BLaER1 (cell line): ENCODE results near the gene OR4K14.

Source experiments
- H3K27ac ChIP-seq: shearing (Covaris generic); formaldehyde crosslinking; 2 replicates; pipeline ENCODE4 v1.8.1; 2022
- H3K27me3 ChIP-seq: shearing (Covaris generic); formaldehyde crosslinking; 2 replicates; pipeline ENCODE4 v1.8.1; 2022
- H3K36me3 ChIP-seq: shearing (Covaris generic); formaldehyde crosslinking; 2 replicates; pipeline ENCODE4 v1.8.1; 2022
- H3K4me1 ChIP-seq: shearing (Covaris generic); formaldehyde crosslinking; 2 replicates; pipeline ENCODE4 v1.8.1; 2022
- H3K4me2 ChIP-seq: shearing (Covaris generic); formaldehyde crosslinking; 2 replicates; pipeline ENCODE4 v1.8.1; 2022
- H3K4me3 ChIP-seq: shearing (Covaris generic); formaldehyde crosslinking; 2 replicates; pipeline ENCODE4 v1.8.1; 2022
- H3K9ac ChIP-seq: shearing (Covaris generic); formaldehyde crosslinking; 2 replicates; pipeline ENCODE4 v1.8.1; 2022
- H3K9me3 ChIP-seq: shearing (Covaris generic); formaldehyde crosslinking; 2 replicates; pipeline ENCODE4 v1.8.1; 2022
- H4K20me1 ChIP-seq: shearing (Covaris generic); formaldehyde crosslinking; 2 replicates; pipeline ENCODE4 v1.8.1; 2022
- Cebpa-rat ChIP-seq: shearing (Covaris generic); IDR thresholded peaks from 2 replicates; pipeline ENCODE4 v1.8.1; 2022

Gene OR4K14, protein sequence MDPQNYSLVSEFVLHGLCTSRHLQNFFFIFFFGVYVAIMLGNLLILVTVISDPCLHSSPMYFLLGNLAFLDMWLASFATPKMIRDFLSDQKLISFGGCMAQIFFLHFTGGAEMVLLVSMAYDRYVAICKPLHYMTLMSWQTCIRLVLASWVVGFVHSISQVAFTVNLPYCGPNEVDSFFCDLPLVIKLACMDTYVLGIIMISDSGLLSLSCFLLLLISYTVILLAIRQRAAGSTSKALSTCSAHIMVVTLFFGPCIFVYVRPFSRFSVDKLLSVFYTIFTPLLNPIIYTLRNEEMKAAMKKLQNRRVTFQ

DNA sequence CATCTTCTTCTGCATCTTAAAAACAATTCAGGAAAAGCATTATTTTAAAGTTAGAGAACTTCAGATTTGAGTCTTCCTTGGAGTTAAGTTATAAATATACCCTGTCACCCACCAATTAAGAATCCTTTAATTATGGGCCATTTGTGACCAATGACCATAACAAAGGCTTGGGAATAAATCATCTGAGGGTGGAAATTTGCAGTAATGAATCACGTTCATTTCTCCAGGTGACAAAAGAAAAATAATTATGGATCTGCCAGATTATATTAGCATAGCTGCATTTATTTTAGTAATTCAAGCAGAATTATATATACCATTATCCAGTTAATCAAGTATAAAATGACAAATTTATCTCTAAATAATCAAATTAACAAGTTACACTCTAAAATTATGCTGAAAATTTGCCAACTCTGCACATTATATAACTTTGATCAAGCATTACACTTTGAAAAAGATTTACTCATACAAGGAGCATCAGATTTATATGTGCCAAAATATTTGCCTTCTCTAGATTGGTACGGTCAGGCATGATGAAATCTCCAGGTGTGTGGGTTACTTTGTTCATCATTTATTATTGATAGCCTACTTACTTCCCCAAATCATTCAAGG lies at the start of gene OR4K14:
Gene OR4K14 (minus strand): TSS at position 51 of the 609 bp plus-strand sequence. CDS start 4,114 bp downstream, outside the sequence.
- Histone ChIP-seq H4K20me1 (no peaks in the 10 kb centered on the region), H3K36me3 (no peaks in the 10 kb centered on the region), H3K27me3 (no peaks in the 10 kb centered on the region), H3K4me3 (no peak within 1 kb of the TSS), H3K9ac (no peak within 1 kb of the TSS), H3K9me3 (no peaks in the 10 kb centered on the region), H3K4me2 (no peak within 1 kb of the TSS), H3K27ac (no peak within 1 kb of the TSS), H3K4me1 (no peaks in the 10 kb centered on the region)
- no peak for TF ChIP-seq Cebpa-rat

DNA sequence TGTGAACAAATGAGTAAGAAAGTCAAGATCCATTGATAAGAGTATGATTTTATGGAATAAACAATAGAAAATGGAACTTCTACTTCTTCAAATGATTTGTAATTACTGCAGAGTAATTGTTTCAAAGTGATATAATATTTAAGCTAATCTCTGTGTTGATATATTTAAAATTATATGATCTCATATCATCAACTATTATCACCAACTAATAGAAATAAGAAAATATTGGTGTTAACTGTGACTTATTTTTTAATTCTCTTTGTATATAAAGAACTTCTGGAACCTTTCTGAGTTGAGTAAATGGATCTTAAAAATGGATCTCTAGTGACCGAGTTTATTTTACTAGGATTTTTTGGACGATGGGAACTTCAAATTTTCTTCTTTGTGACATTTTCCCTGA lies 40.6 kb upstream of the OR4K14 start, which contains the start of gene OR4L1:
Gene OR4L1 (plus strand): TSS at position 301 of the 400 bp plus-strand sequence. CDS start 0 bp downstream, at position 301.
- no peaks in the 10 kb centered on the region for H3K9me3 ChIP-seq
- no peak within 1 kb of the TSS for H3K9ac ChIP-seq
- H3K4me1 ChIP-seq = no peaks in the 10 kb centered on the region
- no peak within 1 kb of the TSS for H3K4me3 ChIP-seq
- H3K36me3 ChIP-seq = no peaks in the 10 kb centered on the region
- no peaks in the 10 kb centered on the region for H4K20me1 ChIP-seq
- H3K4me2 ChIP-seq = no peak within 1 kb of the TSS
- H3K27me3 ChIP-seq = no peaks in the 10 kb centered on the region
- TF ChIP-seq Cebpa-rat = no peak
- H3K27ac ChIP-seq = no peak within 1 kb of the TSS

DNA sequence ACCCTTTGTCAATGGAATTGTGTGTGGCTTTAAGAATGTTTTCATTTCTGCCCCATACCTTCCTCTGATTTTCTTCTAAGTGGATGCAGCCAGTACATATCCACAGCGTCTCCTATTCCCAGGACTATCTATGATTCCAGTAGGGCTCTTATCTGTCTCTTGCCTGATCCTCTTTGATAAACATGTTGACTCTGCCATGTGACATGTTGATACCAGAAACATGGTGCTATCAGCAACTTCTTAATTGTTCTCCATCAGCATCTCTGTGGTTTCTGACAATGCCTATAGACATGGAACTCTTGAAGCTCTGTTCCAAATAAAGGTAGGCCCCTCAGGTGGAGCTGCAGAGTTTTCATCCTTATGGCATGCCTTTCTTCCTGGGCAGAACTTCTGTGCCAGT lies 29.1 kb upstream of the OR4K14 start:
- Histone ChIP-seq H3K9ac (no peak overlapping the region), H4K20me1 (no peaks in the 10 kb centered on the region), H3K9me3 (no peaks in the 10 kb centered on the region), H3K4me1 (no peaks in the 10 kb centered on the region), H3K4me3 (no peak overlapping the region), H3K4me2 (no peak overlapping the region), H3K36me3 (no peaks in the 10 kb centered on the region), H3K27me3 (no peaks in the 10 kb centered on the region), H3K27ac (no peak overlapping the region)
- no peak for TF ChIP-seq Cebpa-rat

DNA sequence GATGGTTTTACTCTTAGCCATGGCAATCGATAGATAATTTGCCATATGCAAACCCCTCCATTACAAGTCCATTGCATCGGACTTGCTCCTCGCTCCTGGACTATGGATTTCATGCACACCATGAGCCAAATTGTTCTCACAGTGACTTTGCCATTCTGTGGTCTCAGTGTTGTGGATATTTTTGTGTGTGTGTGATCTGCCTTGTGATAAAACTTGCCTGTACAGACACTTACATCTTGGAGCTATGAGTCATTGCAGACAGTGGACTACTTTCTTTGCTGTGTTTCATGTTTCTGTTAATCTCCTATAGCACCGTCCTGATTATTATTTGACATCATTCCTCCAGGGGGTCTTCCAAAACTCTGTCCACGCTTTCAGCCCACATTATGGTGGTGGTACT lies 25.1 kb upstream of the OR4K14 start:
- Histone ChIP-seq H4K20me1 (no peaks in the 10 kb centered on the region), H3K9me3 (no peaks in the 10 kb centered on the region), H3K36me3 (no peaks in the 10 kb centered on the region), H3K27ac (no peak overlapping the region), H3K4me2 (no peak overlapping the region), H3K9ac (no peak overlapping the region), H3K27me3 (no peaks in the 10 kb centered on the region), H3K4me1 (no peaks in the 10 kb centered on the region), H3K4me3 (no peak overlapping the region)
- no peak for TF ChIP-seq Cebpa-rat

DNA sequence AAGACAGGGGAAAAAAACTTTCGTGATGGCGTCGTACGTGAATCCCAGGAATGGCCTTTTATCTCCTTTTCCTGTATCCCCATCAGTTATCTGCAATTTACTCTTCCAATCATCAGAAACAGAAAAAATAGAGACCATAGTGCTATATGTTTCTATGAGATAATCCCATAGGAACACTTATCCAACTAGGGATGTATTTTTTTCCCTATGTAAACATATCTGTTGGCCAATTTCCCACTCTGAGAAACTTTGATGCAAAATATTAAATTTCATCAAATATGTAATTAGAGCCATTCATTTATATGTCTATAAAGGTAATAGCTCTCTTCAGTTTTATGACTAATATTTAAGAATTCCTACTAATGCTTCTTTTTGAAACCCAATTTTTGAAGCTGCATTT lies 16.8 kb upstream of the OR4K14 start, which contains the start of gene OR4K13:
Gene OR4K13 (minus strand): TSS at position 101 of the 400 bp plus-strand sequence. CDS start 1,280 bp downstream, outside the sequence.
- no peak within 1 kb of the TSS for H3K27ac ChIP-seq
- H3K27me3 ChIP-seq = no peaks in the 10 kb centered on the region; the same call in 1 of the 2 replicates
- H4K20me1 ChIP-seq = no peaks in the 10 kb centered on the region
- H3K4me2 ChIP-seq = no peak within 1 kb of the TSS
- H3K4me3 ChIP-seq = no peak within 1 kb of the TSS
- TF ChIP-seq Cebpa-rat = no peak
- H3K9ac ChIP-seq = no peak within 1 kb of the TSS
- H3K4me1 ChIP-seq = no peaks in the 10 kb centered on the region
- no peaks in the 10 kb centered on the region for H3K9me3 ChIP-seq
- no peaks in the 10 kb centered on the region for H3K36me3 ChIP-seq

DNA sequence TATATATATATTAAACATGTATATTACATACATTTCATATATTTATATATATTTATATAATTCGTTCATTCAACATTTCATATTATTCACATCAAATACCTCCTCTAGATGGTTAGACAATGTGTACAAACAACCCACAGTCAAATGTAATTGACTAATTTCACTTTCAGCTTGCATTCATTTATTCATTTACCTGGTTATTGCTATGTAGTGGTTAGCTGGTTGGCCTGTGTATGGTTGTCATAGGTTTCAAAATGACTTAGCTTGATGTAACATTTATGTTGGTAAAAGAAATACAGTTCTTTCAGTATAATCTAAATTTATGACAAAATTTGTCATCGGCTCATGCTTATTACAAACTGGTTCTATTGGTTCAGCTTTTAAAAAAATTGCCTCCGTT lies 16.3 kb upstream of the OR4K14 start:
- Histone ChIP-seq H3K36me3 (no peaks in the 10 kb centered on the region), H3K4me3 (no peak overlapping the region), H3K4me2 (no peak overlapping the region), H4K20me1 (no peaks in the 10 kb centered on the region), H3K27ac (no peak overlapping the region), H3K9ac (no peak overlapping the region), H3K9me3 (no peaks in the 10 kb centered on the region), H3K4me1 (no peaks in the 10 kb centered on the region), H3K27me3 (no peaks in the 10 kb centered on the region; the same call in 1 of the 2 replicates)
- TF ChIP-seq Cebpa-rat = no peak

DNA sequence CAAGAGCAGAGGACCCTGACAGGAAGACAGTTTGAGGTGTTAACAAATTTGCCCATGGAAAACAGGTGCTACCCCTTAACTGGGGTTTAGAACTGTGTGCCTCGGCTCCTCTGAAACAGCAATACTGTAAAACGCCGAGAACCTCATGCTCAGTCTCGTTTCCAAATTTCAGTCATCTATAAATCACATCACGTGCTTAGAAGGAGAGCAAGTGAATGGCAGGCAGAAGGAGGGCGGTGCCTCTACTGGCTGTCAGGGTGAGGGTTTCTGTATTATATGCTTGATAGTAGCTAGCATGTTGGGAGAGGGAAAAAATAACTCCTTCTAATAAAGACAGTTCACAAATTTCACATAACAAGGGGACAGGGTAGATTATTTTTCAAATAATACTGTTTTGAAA lies 12.0 kb upstream of the OR4K14 start:
- no peak for TF ChIP-seq Cebpa-rat
- Histone ChIP-seq H3K9me3 (no peaks in the 10 kb centered on the region), H3K4me1 (no peaks in the 10 kb centered on the region), H3K27ac (no peak overlapping the region), H3K36me3 (no peaks in the 10 kb centered on the region), H3K4me2 (no peak overlapping the region), H4K20me1 (no peaks in the 10 kb centered on the region), H3K4me3 (no peak overlapping the region), H3K9ac (no peak overlapping the region), H3K27me3 (no peaks in the 10 kb centered on the region; the same call in 1 of the 2 replicates)

DNA sequence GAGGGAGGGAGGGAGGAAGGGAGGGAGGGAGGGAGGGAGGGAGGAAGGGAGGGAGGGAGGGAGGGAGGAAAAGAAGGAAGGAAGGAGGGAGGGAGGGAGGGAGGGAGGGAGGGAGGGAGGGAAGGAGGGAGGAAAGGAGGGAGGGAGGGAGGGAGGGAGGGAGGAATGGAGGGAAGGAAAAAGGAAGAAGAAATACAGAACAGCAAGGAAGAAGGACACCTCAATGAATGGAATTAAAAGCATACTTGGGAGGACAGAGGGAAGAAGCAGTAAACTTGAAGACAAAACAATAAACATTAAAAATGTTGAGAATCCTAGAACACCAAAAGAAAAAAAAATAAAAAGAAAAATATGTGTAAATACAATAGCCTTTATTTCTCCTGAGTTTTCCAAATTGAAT lies 11.0 kb downstream of the OR4K14 start:
- no peaks in the 10 kb centered on the region for H3K27me3 ChIP-seq
- H3K36me3 ChIP-seq = no peaks in the 10 kb centered on the region
- TF ChIP-seq Cebpa-rat = no peak
- no peak overlapping the region for H3K9ac ChIP-seq
- H3K4me1 ChIP-seq = no peaks in the 10 kb centered on the region
- 0 out of 2 replicates have a peak, but pooled peaks cover 3% of the 10 kb centered on the region for H3K9me3 ChIP-seq
- H3K4me3 ChIP-seq = no peak overlapping the region
- no peak overlapping the region for H3K27ac ChIP-seq
- no peaks in the 10 kb centered on the region for H4K20me1 ChIP-seq
- no peak overlapping the region for H3K4me2 ChIP-seq

DNA sequence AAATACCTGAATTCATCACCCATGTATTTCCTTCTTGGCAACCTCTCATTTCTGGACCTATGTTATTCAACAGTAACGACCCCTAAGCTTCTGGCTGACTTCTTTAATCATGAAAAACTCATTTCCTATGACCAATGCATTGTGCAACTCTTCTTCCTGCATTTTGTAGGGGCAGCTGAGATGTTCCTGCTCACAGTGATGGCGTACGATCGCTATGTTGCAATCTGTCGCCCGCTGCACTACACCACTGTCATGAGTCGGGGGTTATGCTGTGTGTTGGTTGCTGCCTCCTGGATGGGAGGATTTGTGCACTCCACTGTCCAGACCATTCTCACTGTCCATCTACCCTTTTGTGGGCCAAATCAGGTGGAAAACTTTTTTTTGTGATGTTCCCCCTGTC lies 16.8 kb downstream of the OR4K14 start:
- H3K27ac ChIP-seq = no peak overlapping the region
- no peak for TF ChIP-seq Cebpa-rat
- H3K4me3 ChIP-seq = no peak overlapping the region
- H3K36me3 ChIP-seq = no peaks in the 10 kb centered on the region
- H3K27me3 ChIP-seq = no peaks in the 10 kb centered on the region
- H4K20me1 ChIP-seq = no peaks in the 10 kb centered on the region
- H3K9ac ChIP-seq = no peak overlapping the region
- no peak overlapping the region for H3K4me2 ChIP-seq
- no peaks in the 10 kb centered on the region for H3K4me1 ChIP-seq
- no peaks in the 10 kb centered on the region for H3K9me3 ChIP-seq

DNA sequence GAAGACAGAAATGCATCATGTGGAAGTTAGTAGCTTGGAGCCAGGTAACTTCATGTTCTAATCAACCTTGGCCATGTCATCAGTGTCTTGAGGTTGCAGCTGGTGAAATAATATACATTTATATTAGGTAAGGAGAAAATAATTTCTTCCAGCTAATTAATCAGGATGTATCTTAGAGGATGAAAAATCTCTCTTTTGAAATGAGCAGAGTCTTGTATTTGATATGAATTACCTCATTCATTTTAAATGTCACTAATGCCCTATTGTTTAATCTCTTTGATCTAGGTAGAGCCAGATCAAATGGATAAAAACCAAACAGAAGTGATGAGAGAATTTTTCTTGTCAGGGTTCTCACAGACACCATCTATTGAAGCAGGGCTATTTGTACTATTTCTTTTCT lies 17.2 kb downstream of the OR4K14 start, which contains the start of gene OR4Q2:
Gene OR4Q2 (plus strand): TSS at position 301 of the 400 bp plus-strand sequence.
- Histone ChIP-seq H4K20me1 (no peaks in the 10 kb centered on the region), H3K27ac (no peak within 1 kb of the TSS), H3K4me3 (no peak within 1 kb of the TSS), H3K4me2 (no peak within 1 kb of the TSS), H3K36me3 (no peaks in the 10 kb centered on the region), H3K4me1 (no peaks in the 10 kb centered on the region), H3K27me3 (no peaks in the 10 kb centered on the region), H3K9ac (no peak within 1 kb of the TSS), H3K9me3 (no peaks in the 10 kb centered on the region)
- TF ChIP-seq Cebpa-rat = no peak
